DND-41 (cell line): ENCODE measurements around the gene ITGB1.

ENCODE experiments used
- ATAC-seq: fragments of 200-7000 bp; cut with Tn5 transposase; 3 replicates; pipeline ENCODE4 v1.9.1; 2021; ENCODE audit warnings: low read depth; ENCODE audit not compliant: insufficient read depth
- DNase-seq: peaks from one replicate; pipeline ENCODE4 v3.0.0-alpha.2; 2020
- H2AFZ ChIP-seq: 2 replicates; pipeline ENCODE4 v1.6.0; 2012; ENCODE audit warnings: low read depth, low read length
- H3K27ac ChIP-seq: 2 replicates; pipeline ENCODE4 v1.5.1; 2012; ENCODE audit warnings: low read length, inconsistent platforms
- H3K27me3 ChIP-seq: fragments of 200-600 bp; sonication (generic); 2 replicates; pipeline ENCODE4 v1.6.0; 2012; ENCODE audit warnings: low read length, mild to moderate bottlenecking, inconsistent platforms; ENCODE audit not compliant: insufficient read depth, poor library complexity
- H3K36me3 ChIP-seq: 2 replicates; pipeline ENCODE4 v1.5.1; 2012; ENCODE audit warnings: low read length, inconsistent platforms; ENCODE audit not compliant: insufficient read depth
- H3K4me1 ChIP-seq: 2 replicates; pipeline ENCODE4 v1.5.1; 2012; ENCODE audit warnings: mild to moderate bottlenecking, low read length; ENCODE audit not compliant: insufficient read depth
- H3K4me2 ChIP-seq: 2 replicates; pipeline ENCODE4 v1.6.0; 2012; ENCODE audit warnings: mild to moderate bottlenecking, moderate library complexity, low read length, inconsistent platforms; ENCODE audit not compliant: insufficient read depth
- H3K4me3 ChIP-seq, 2 experiments: fragments of 200-600 bp in 1 of 2; shearing (Covaris generic) in 1 of 2; 2 replicates each; pipeline ENCODE4 v1.5.1; 2012 to 2016; ENCODE audit warnings: inconsistent platforms in 2 of 2, low read length in 2 of 2, mild to moderate bottlenecking in 2 of 2, low read depth in 1 of 2, moderate library complexity in 1 of 2
- H3K79me2 ChIP-seq: 2 replicates; pipeline ENCODE4 v1.6.0; 2012; ENCODE audit warnings: low read length, inconsistent platforms; ENCODE audit not compliant: insufficient read depth
- H3K9ac ChIP-seq: 2 replicates; pipeline ENCODE4 v1.6.0; 2012; ENCODE audit warnings: low read depth, mild to moderate bottlenecking, inconsistent platforms, low read length, moderate library complexity
- H3K9me3 ChIP-seq: 2 replicates; pipeline ENCODE4 v1.5.1; 2012; ENCODE audit warnings: low read length, moderate library complexity, mild to moderate bottlenecking, inconsistent platforms; ENCODE audit not compliant: insufficient read depth, severe bottlenecking
- H4K20me1 ChIP-seq: 2 replicates; pipeline ENCODE4 v1.6.0; 2012; ENCODE audit warnings: low read length; ENCODE audit not compliant: insufficient read depth
- EZH2 ChIP-seq: IDR thresholded peaks from 3 replicates; pipeline ENCODE4 v1.6.1; 2012; ENCODE audit warnings: borderline replicate concordance, low read depth, mild to moderate bottlenecking, moderate library complexity, low read length, inconsistent platforms; ENCODE audit not compliant: severe bottlenecking
- TF ChIP-seq, protein P1 (sequence below): IDR thresholded peaks from 2 replicates; pipeline ENCODE4 v1.5.1; 2012; ENCODE audit warnings: borderline replicate concordance, low read length, moderate library complexity, mild to moderate bottlenecking; ENCODE audit not compliant: poor library complexity, severe bottlenecking; ENCODE audit errors: extremely low read depth

Gene ITGB1

DNA sequence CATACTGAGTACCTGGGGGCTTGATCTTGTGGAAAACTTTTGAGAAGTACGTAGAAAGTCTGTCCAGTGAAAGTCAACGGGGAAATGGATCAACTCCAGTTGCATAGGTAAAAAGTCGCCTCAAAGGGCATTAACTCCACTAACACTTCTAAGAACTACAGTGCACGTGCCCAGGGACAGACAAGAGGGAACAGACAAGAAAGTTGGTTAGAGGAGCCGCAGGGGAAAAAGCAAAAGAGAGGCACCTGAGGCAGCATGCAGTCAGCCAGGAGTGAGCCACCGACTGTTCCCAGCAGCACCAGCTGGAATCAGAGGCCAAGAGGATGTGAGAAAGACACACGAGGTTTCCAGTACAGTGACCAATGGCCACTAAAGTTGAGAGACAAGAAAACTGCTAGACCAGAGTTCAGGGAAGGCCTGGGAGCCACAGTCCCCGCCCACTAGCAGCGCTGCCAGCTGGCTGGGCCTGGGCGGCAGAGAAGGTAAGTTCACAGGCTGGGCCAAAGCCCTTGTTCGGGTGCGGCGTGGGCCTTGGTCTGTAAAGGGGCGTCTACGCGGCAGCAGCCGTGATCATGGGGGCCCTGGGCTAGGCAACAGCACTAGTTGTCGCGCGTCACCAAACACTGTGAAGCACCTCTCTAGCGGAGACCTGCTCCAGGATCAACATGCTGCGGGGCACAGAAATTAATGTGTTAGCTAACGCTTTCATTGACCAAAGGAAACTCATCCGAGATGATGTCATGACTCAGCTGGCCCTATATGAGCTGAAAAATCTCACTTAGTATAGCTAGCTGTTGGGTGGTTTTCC lies 14.0 kb downstream of the ITGB1 start:
- no peak for TF ChIP-seq EZH2
- TF ChIP-seq, protein P1, sequence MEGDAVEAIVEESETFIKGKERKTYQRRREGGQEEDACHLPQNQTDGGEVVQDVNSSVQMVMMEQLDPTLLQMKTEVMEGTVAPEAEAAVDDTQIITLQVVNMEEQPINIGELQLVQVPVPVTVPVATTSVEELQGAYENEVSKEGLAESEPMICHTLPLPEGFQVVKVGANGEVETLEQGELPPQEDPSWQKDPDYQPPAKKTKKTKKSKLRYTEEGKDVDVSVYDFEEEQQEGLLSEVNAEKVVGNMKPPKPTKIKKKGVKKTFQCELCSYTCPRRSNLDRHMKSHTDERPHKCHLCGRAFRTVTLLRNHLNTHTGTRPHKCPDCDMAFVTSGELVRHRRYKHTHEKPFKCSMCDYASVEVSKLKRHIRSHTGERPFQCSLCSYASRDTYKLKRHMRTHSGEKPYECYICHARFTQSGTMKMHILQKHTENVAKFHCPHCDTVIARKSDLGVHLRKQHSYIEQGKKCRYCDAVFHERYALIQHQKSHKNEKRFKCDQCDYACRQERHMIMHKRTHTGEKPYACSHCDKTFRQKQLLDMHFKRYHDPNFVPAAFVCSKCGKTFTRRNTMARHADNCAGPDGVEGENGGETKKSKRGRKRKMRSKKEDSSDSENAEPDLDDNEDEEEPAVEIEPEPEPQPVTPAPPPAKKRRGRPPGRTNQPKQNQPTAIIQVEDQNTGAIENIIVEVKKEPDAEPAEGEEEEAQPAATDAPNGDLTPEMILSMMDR = no peak
- H3K36me3 ChIP-seq = no peaks in the 10 kb centered on the region; the same call in 1 of the 2 replicates
- no peak overlapping the region for H3K4me3 ChIP-seq
- no peaks in the 10 kb centered on the region for H3K27me3 ChIP-seq
- H3K4me2 ChIP-seq = no peak overlapping the region
- H3K79me2 ChIP-seq = peaks cover 96% of the 10 kb centered on the region
- H3K27ac ChIP-seq = no peak overlapping the region
- peaks cover 15% of the 10 kb centered on the region for H3K4me1 ChIP-seq
- no peak for ATAC-seq
- no peak overlapping the region for H2AFZ ChIP-seq
- no peaks in the 10 kb centered on the region for H3K9me3 ChIP-seq
- H3K9ac ChIP-seq = no peak overlapping the region
- no peak for DNase-seq
- peaks cover 75% of the 10 kb centered on the region for H4K20me1 ChIP-seq

DNA sequence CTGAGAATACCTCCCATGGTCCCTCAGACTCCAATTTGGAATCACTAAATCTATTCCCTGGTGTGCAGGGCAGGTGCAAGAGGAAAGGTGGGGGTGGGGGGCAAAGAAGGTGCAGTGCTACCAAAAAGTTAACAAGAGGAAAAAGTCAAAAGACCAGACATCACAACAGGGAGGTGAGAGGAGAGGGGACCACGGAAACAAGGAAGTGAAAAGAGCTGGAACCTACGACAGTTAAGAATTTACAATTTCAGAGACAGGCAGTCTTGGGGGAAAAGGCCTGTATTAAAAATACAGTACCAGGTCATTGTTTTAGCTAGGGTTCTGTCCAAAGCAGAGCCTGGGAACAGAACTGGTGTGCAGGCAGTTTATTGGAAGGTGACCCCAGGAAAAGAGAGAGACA lies 14.6 kb downstream of the ITGB1 start:
- TF ChIP-seq, protein P1 = no peak
- TF ChIP-seq EZH2 = no peak
- H3K27ac ChIP-seq = no peak overlapping the region
- H3K4me3 ChIP-seq = no peak overlapping the region
- ATAC-seq = no peak
- H3K4me1 ChIP-seq = peaks cover 8% of the 10 kb centered on the region
- H3K79me2 ChIP-seq = peaks cover 96% of the 10 kb centered on the region
- no peaks in the 10 kb centered on the region for H3K27me3 ChIP-seq
- H4K20me1 ChIP-seq = peaks cover 77% of the 10 kb centered on the region
- no peak overlapping the region for H2AFZ ChIP-seq
- no peak overlapping the region for H3K4me2 ChIP-seq
- no peak for DNase-seq
- H3K36me3 ChIP-seq = no peaks in the 10 kb centered on the region; the same call in 1 of the 2 replicates
- no peaks in the 10 kb centered on the region for H3K9me3 ChIP-seq
- no peak overlapping the region for H3K9ac ChIP-seq

DNA sequence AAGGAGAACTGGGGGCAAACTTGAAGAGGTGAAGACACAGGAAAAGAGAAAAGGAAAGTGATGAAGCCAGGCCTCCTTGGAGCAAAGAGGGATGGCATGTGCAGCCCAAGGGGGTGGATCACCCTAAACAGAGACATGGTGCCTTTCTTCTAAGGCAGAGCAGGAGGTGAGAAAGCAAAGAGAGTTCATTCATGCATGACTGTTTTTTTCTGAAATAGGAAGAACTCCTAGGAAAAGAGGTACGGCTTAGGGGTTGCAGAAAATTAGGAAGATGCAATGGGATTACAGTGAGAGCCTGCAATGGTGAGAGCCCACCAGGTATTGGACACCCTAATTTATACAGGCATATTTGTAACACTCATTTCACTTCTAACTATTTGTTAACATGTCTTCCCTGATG lies 15.9 kb downstream of the ITGB1 start:
- Histone ChIP-seq H3K4me2 (no peak overlapping the region), H3K79me2 (peaks cover 95% of the 10 kb centered on the region), H2AFZ (no peak overlapping the region), H3K36me3 (no peaks in the 10 kb centered on the region; the same call in 1 of the 2 replicates), H3K27ac (no peak overlapping the region), H3K27me3 (no peaks in the 10 kb centered on the region), H3K4me3 (no peak overlapping the region), H3K9ac (no peak overlapping the region), H3K9me3 (no peaks in the 10 kb centered on the region), H4K20me1 (peaks cover 73% of the 10 kb centered on the region), H3K4me1 (0 out of 2 replicates have a peak, but pooled peaks cover 2% of the 10 kb centered on the region)
- ATAC-seq = no peak
- no peak for DNase-seq
- TF ChIP-seq, protein P1 = no peak
- TF ChIP-seq EZH2 = no peak
